ENCODE data around the gene HERC5.
"Not testable (repeated sequence)": the region's sequence is repeated elsewhere in the genome, so short reads cannot be mapped to it uniquely, and the experiment has no call there.

The HERC5 gene

GRCh38 chr4:88524171-88524570, 67.3 kb downstream of the HERC5 start:
- Mint-ChIP-seq H3K9me3 (no peaks in the 10 kb centered on the region), H3K27ac (peak overlapping the region; percentile 71), H3K4me3 (peak overlapping the region; percentile 96), H3K27me3 (no peaks in the 10 kb centered on the region), H3K4me1 (ENCODE audit: low read depth) (peaks cover 43% of the 10 kb centered on the region), H3K36me3 (ENCODE audit: low read depth) (peaks cover 14% of the 10 kb centered on the region)

GRCh38 chr4:88526221-88526815, 69.4 kb downstream of the HERC5 start:
- Mint-ChIP-seq H3K27ac (no peak overlapping the region), H3K27me3 (no peaks in the 10 kb centered on the region), H3K36me3 (ENCODE audit: low read depth) (peaks cover 4% of the 10 kb centered on the region), H3K4me1 (ENCODE audit: low read depth) (peaks cover 38% of the 10 kb centered on the region), H3K4me3 (no peak overlapping the region), H3K9me3 (no peaks in the 10 kb centered on the region)

GRCh38 chr4:88527787-88528186, 70.9 kb downstream of the HERC5 start:
- Mint-ChIP-seq H3K4me3 (no peak overlapping the region), H3K27ac (peak overlapping the region; percentile 40)

GRCh38 chr4:88528861-88529260, 71.9 kb downstream of the HERC5 start:
- Mint-ChIP-seq H3K36me3 (ENCODE audit: low read depth) (no peaks in the 10 kb centered on the region), H3K4me3 (no peak overlapping the region), H3K4me1 (ENCODE audit: low read depth) (peaks cover 25% of the 10 kb centered on the region), H3K27ac (no peak overlapping the region), H3K9me3 (no peaks in the 10 kb centered on the region), H3K27me3 (no peaks in the 10 kb centered on the region)

More at GRCh38 chr4:88527787-88528186, 70.9 kb downstream of the HERC5 start:
- Mint-ChIP-seq H3K27me3 (no peaks in the 10 kb centered on the region), H3K4me1 (ENCODE audit: low read depth) (peaks cover 26% of the 10 kb centered on the region), H3K36me3 (ENCODE audit: low read depth) (no peaks in the 10 kb centered on the region), H3K9me3 (no peaks in the 10 kb centered on the region)

GRCh38 chr4:88531549-88531948, 74.6 kb downstream of the HERC5 start:
- Mint-ChIP-seq H3K36me3 (ENCODE audit: low read depth) (no peaks in the 10 kb centered on the region), H3K27me3 (no peaks in the 10 kb centered on the region), H3K4me1 (ENCODE audit: low read depth) (peaks cover 25% of the 10 kb centered on the region), H3K9me3 (no peaks in the 10 kb centered on the region), H3K27ac (no peak overlapping the region), H3K4me3 (no peak overlapping the region)

GRCh38 chr4:88533088-88533790, 76.3 kb downstream of the HERC5 start:
- no peaks in the 10 kb centered on the region for H3K9me3 Mint-ChIP-seq
- H3K27ac Mint-ChIP-seq, result no peak overlapping the region
- H3K4me3 Mint-ChIP-seq, result no peak overlapping the region
- H3K27me3 Mint-ChIP-seq, result no peaks in the 10 kb centered on the region
- peaks cover 22% of the 10 kb centered on the region for H3K4me1 Mint-ChIP-seq (ENCODE audit: low read depth)
- H3K36me3 Mint-ChIP-seq (ENCODE audit: low read depth), result no peaks in the 10 kb centered on the region

GRCh38 chr4:88533937-88534750, 77.2 kb downstream of the HERC5 start:
- H3K27ac Mint-ChIP-seq, result no peak overlapping the region
- H3K4me1 Mint-ChIP-seq (ENCODE audit: low read depth), result peaks cover 22% of the 10 kb centered on the region
- no peaks in the 10 kb centered on the region for H3K27me3 Mint-ChIP-seq
- no peak overlapping the region for H3K4me3 Mint-ChIP-seq
- H3K36me3 Mint-ChIP-seq (ENCODE audit: low read depth), result no peaks in the 10 kb centered on the region
- no peaks in the 10 kb centered on the region for H3K9me3 Mint-ChIP-seq

- Mint-ChIP-seq H3K27me3 (no peaks in the 10 kb centered on the region), H3K4me3 (no peak overlapping the region), H3K4me1 (ENCODE audit: low read depth) (peaks cover 27% of the 10 kb centered on the region), H3K36me3 (ENCODE audit: low read depth) (no peaks in the 10 kb centered on the region), H3K27ac (peak overlapping the region; percentile 53), H3K9me3 (no peaks in the 10 kb centered on the region)
Observed at GRCh38 chr4:88535090-88535755, 78.3 kb downstream of the HERC5 start.

- no peaks in the 10 kb centered on the region for H3K27me3 Mint-ChIP-seq
- no peaks in the 10 kb centered on the region for H3K9me3 Mint-ChIP-seq
- no peak overlapping the region for H3K4me3 Mint-ChIP-seq
Observed at GRCh38 chr4:88537709-88538108, 80.8 kb downstream of the HERC5 start.

GRCh38 chr4:88539322-88540068, 82.6 kb downstream of the HERC5 start:
- H3K4me3 Mint-ChIP-seq; H3K27ac Mint-ChIP-seq; H3K27me3 Mint-ChIP-seq; H3K9me3 Mint-ChIP-seq; H3K36me3 Mint-ChIP-seq (ENCODE audit: low read depth): not testable (repeated sequence)
- H3K4me1 Mint-ChIP-seq (ENCODE audit: low read depth), result peaks cover 23% of the 10 kb centered on the region

More at GRCh38 chr4:88537709-88538108, 80.8 kb downstream of the HERC5 start:
- no peak overlapping the region for H3K27ac Mint-ChIP-seq
- peaks cover 27% of the 10 kb centered on the region for H3K4me1 Mint-ChIP-seq (ENCODE audit: low read depth)
- H3K36me3 Mint-ChIP-seq (ENCODE audit: low read depth), result no peaks in the 10 kb centered on the region

- no peaks in the 10 kb centered on the region for H3K27me3 Mint-ChIP-seq
- no peaks in the 10 kb centered on the region for H3K36me3 Mint-ChIP-seq (ENCODE audit: low read depth)
- no peaks in the 10 kb centered on the region for H3K9me3 Mint-ChIP-seq
- no peak overlapping the region for H3K4me3 Mint-ChIP-seq
- H3K4me1 Mint-ChIP-seq (ENCODE audit: low read depth), result no peaks in the 10 kb centered on the region
- no peak overlapping the region for H3K27ac Mint-ChIP-seq
Observed at GRCh38 chr4:88549815-88550214, 92.9 kb downstream of the HERC5 start.

Data from stimulated activated naive CD8-positive, alpha-beta T cell treated with anti-CD3 and anti-CD28 coated beads, Interleukin-15, Interleukin-2, amounts not matched to agents 100 ng/mL and 50 ng/mL, for 24 hours (primary cell).